HL-60 (cell line): ENCODE data around the gene HSD17B12.

Experiments
- DNase-seq, 2 experiments: peaks; one replicate each; pipeline ENCODE4 v3.0.0-alpha.2; 2010 to 2020; ENCODE audit warnings: low read depth in 1 of 2, low spot score in 1 of 2
- H3K27ac ChIP-seq: fragments of 250-450 bp; sonication (Bioruptor Pico); replicated peaks from 2 replicates; pipeline ENCODE4 v1.5.1; 2020; ENCODE audit warnings: mild to moderate bottlenecking, moderate library complexity
- H3K27me3 ChIP-seq: fragments of 250-450 bp; sonication (Bioruptor Pico); 2 replicates; pipeline ENCODE4 v1.5.1; 2021; ENCODE audit warnings: mild to moderate bottlenecking, moderate library complexity; ENCODE audit not compliant: insufficient read depth, poor library complexity, severe bottlenecking
- H3K4me3 ChIP-seq: replicated peaks from 2 replicates; pipeline ENCODE4 v1.5.1; 2011; ENCODE audit warnings: mild to moderate bottlenecking, control low read depth, low read length; ENCODE audit not compliant: insufficient read depth
- CTCF ChIP-seq: IDR thresholded peaks from one replicate; pipeline ENCODE4 v1.5.1; 2011; ENCODE audit warnings: low read length, control low read depth, inconsistent platforms; ENCODE audit not compliant: insufficient read depth
- GABPA ChIP-seq: IDR thresholded peaks from 2 replicates; pipeline ENCODE4 v1.6.1; 2012; ENCODE audit warnings: low read depth
- POLR2AphosphoS5 ChIP-seq: IDR thresholded peaks from 2 replicates; pipeline ENCODE4 v1.6.1; 2012; ENCODE audit warnings: low read depth
- REST ChIP-seq: IDR thresholded peaks from 2 replicates; pipeline ENCODE4 v1.6.1; 2012; ENCODE audit warnings: low read depth; ENCODE audit not compliant: insufficient replicate concordance
- SPI1 ChIP-seq: IDR thresholded peaks from 2 replicates; pipeline ENCODE4 v1.6.1; 2012; ENCODE audit warnings: low read depth, mild to moderate bottlenecking, borderline replicate concordance
- long read RNA-seq: library from polyadenylated mRNA; unstranded; transcript quantifications from one replicate; pipeline ENCODE4 v2.0.0, GENCODE V29; 2020

The HSD17B12 gene
- long read RNA-seq, full-length matches to known transcripts = 565 of 609 reads
- long read RNA-seq, partial matches to known transcripts = 0 of 609 reads
- long read RNA-seq, other reads (novel, unspliced or antisense) = 44 of 609 reads

GRCh38 chr11:43680521-43681400 lies at the start of gene HSD17B12:
Gene HSD17B12 (plus strand): TSS chr11:43680738. CDS start chr11:43680828, 90 bp downstream.
- TF ChIP-seq POLR2AphosphoS5 (peak; percentile 88), REST (peak; percentile 71), GABPA (no peak), SPI1 (no peak), CTCF (no peak)
- H3K27me3 ChIP-seq = no peaks in the 10 kb centered on the region
- peak; percentile 91 to 100 for DNase-seq
- H3K27ac ChIP-seq = peak within 1 kb of the TSS; percentile 90
- H3K4me3 ChIP-seq = peak within 1 kb of the TSS; percentile 85

GRCh38 chr11:43631732-43632131 lies 48.8 kb upstream of the HSD17B12 start:
- DNase-seq = no peak
- TF ChIP-seq POLR2AphosphoS5 (no peak), REST (no peak), SPI1 (no peak), CTCF (no peak), GABPA (no peak)
- Histone ChIP-seq H3K27me3 (peaks cover 16% of the 10 kb centered on the region), H3K4me3 (no peak overlapping the region), H3K27ac (no peak overlapping the region)

- H3K27ac ChIP-seq = no peak overlapping the region
- H3K4me3 ChIP-seq = no peak overlapping the region
- DNase-seq = no peak
- peaks cover 17% of the 10 kb centered on the region for H3K27me3 ChIP-seq
- no peak for TF ChIP-seq POLR2AphosphoS5
- no peak for TF ChIP-seq CTCF
- no peak for TF ChIP-seq GABPA
- TF ChIP-seq SPI1 = no peak
- no peak for TF ChIP-seq REST
Measured at GRCh38 chr11:43632181-43632580, 48.4 kb upstream of the HSD17B12 start.
